Stimulated activated CD8-positive, alpha-beta memory T cell treated with anti-CD3 and anti-CD28 coated beads, Interleukin-12 subunit alpha, Interleukin-12 subunit beta, amount 100 ng/mL, for 4 hours (primary cell): ENCODE data around the gene COL4A3.
"Not testable (repeated sequence)": the region's sequence is repeated elsewhere in the genome, so short reads cannot be mapped to it uniquely, and the experiment has no call there.

Experiments
- DNase-seq: peaks from one replicate; pipeline ENCODE4 v3.0.0-alpha.2; 2020; ENCODE audit warnings: low read depth

COL4A3 gene

GRCh38 chr2:227154986-227155774 is 9.2 kb upstream of the COL4A3 start:
- no peak for DNase-seq

- DNase-seq = no peak
Observed at GRCh38 chr2:227160164-227160563, 4.3 kb upstream of the COL4A3 start.

GRCh38 chr2:227161947-227162346 is 2.5 kb upstream of the COL4A3 start:
- DNase-seq = no peak

- DNase-seq = no peak
Observed at GRCh38 chr2:227163485-227163997, 883 bp upstream of the COL4A3 start.

GRCh38 chr2:227164763-227165291 is 403 bp downstream of the COL4A3 start:
- DNase-seq = no peak

- DNase-seq = not testable (repeated sequence)
Observed at GRCh38 chr2:227171779-227172178, 7.4 kb downstream of the COL4A3 start.

- DNase-seq = no peak
Observed at GRCh38 chr2:227177592-227178336, 13.3 kb downstream of the COL4A3 start.

GRCh38 chr2:227179988-227180685 is 15.7 kb downstream of the COL4A3 start:
- DNase-seq = no peak

- no peak for DNase-seq
Observed at GRCh38 chr2:227180770-227181169, 16.3 kb downstream of the COL4A3 start.

GRCh38 chr2:227182765-227183164 is 18.3 kb downstream of the COL4A3 start:
- no peak for DNase-seq

- no peak for DNase-seq
Observed at GRCh38 chr2:227183657-227184367, 19.4 kb downstream of the COL4A3 start.

- DNase-seq = no peak
Observed at GRCh38 chr2:227185615-227186232, 21.3 kb downstream of the COL4A3 start.

GRCh38 chr2:227186751-227187150 is 22.3 kb downstream of the COL4A3 start:
- DNase-seq = no peak

GRCh38 chr2:227188292-227188691 is 23.9 kb downstream of the COL4A3 start:
- no peak for DNase-seq

GRCh38 chr2:227191367-227191766 is 26.9 kb downstream of the COL4A3 start:
- DNase-seq = no peak

GRCh38 chr2:227192491-227192890 is 28.1 kb downstream of the COL4A3 start:
- no peak for DNase-seq

GRCh38 chr2:227194219-227194618 is 29.8 kb downstream of the COL4A3 start:
- DNase-seq = no peak

- DNase-seq = no peak
Observed at GRCh38 chr2:227198866-227199265, 34.4 kb downstream of the COL4A3 start.

GRCh38 chr2:227201771-227202170 is 37.3 kb downstream of the COL4A3 start:
- no peak for DNase-seq

GRCh38 chr2:227204452-227204851 is 40.0 kb downstream of the COL4A3 start:
- DNase-seq = no peak

- DNase-seq = no peak
Observed at GRCh38 chr2:227205701-227206100, 41.3 kb downstream of the COL4A3 start.
